ENCODE data around the gene ATE1.
"Not testable (repeated sequence)": the region's sequence is repeated elsewhere in the genome, so short reads cannot be mapped to it uniquely, and the experiment has no call there.

ATE1 gene

DNA sequence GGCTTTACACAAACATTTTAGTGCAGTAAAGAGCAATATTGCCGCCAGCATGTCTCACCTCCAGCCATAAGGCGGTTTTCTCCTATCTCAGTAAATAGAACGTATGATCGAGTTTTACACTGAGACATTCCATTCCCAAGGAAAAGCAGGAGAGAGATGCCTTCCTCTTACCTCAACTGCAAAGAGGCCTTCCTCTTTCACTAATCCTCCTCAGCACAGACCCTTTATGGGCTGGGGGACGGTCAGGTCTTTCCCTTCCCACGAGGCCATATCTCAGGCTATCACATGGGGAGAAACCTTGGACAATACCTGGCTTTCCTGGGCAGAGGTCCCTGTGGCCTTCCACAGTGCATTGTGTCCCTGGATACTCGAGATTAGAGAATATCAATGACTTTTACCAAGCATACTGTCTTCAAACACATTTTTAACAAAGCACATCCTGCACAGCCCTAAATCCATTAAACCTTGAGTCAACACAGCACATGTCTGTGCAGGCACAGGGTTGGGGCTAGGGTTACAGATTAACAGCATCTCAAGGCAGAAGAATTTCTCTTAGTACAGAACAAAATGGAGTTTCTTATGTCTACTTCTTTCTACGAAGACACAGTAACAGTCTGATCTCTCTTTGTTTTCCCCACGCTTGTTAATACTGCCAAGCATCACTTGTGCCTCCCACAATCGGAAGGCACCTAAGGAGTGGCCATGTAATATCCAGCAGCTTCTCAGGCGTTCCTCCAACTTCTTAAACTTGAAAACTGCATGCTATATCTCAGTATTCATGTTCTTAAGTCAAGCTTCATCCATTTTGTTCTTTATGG lies 2.6 kb upstream of the ATE1 start:
- DNase-seq (ENCODE audit: low spot score) = not testable (repeated sequence)

DNA sequence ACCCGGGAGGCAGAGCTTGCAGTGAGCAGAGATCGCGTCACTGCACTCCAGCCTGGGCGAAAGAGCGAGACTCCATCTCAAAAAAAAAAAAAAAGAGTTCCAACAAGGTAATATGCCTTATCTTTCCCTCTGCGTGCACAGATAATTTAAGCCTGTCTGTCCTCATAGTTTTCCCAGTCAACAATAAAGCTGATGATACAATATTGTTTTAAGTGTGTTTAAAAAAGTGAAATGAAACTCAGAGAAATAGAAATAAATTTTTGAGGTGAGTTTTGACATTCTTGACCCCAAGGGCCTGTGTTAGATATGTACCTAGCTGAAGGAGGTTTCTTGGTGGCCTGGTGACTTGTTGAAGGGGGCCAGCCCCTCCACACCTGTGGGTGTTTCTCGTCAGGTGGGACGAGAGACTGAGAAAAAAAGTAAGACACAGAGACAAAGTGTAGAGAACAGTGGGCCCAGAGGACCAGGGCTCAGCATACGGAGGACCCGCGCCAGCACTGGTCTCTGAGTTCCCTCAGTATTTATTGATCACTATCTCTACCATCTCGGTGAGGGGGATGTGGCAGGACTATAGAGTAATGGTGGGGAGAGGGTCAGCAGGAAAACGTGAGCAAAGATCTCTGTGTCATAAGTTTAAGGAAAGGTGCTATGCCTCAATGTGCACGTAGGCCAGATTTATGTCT lies 1.9 kb upstream of the ATE1 start:
- not testable (repeated sequence) for DNase-seq (ENCODE audit: low spot score)

DNA sequence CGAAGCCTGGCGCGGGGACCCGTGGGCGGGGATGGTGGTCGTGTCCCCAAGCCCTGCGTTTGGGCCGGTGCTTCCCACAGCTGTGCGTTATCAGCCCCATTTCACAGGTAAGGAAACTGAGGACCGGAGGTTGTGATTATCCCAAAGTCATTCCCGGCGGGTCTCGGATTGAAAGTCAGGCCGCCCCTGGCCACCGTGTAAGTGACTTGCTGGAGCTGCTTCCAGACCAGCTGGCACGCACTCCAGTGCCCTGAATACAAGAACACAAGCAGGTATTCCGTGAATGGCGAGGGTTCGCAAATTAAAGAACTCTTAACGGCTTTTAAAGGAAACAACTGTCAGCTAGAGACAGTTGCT lies 675 bp upstream of the ATE1 start:
- peak; percentile 20 for DNase-seq (ENCODE audit: low spot score)

DNA sequence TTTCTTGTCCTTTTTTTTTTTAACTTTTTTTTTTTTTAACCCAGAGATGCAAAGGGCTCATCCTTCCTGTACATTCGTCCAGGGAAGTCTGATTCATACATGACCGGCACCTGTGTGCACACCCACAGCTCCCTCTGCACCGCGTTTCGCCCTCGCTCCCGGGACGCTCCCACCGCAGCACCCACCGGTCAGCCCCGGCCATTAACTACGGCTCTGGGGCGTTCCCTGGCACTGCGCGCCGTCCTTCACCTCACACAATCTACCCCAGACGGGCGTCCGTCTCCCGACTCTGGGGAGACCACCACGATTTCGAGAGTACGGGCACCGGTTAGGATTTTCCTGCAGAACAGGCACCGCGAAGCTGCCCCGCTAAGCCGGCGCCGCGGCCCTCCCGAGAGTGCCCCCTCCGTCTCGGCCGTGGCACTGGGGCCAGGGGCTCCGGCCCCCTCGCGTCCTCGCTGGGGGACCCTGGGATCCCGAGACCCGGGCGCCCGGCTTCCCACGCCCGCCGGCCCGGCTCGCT lies 452 bp downstream of the ATE1 start:
- peak; percentile 58 for DNase-seq (ENCODE audit: low spot score)

DNA sequence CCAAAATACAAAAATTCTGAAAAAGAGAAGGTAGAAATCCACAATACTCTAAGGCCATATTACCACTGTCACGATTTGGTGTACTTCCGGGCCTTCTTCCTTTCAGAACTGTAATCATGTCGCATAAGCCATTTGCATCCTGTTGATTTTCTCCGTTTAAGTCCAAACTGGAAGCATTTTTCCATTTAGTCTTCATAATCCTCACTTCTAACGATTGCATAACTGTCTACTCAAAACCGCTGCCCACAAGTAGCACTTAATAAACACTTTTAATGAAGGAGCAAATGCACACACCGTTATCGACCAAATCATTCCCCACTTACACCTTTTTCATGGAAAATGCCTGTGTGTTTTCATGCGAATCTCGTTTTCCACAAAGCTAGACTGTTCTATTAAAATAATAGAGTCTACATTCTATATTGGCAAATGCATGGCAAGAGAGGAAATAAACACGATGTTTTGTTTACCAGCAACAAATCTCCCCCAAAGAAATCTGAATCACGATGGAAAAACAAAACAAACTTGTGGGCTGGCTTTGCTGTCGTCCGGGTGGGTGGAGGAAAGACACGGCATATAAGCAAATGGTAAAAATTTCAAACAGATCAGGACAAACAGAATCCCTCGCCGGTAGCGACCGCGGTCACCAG lies 1.0 kb downstream of the ATE1 start:
- peak; percentile 30 for DNase-seq (ENCODE audit: low spot score)

DNA sequence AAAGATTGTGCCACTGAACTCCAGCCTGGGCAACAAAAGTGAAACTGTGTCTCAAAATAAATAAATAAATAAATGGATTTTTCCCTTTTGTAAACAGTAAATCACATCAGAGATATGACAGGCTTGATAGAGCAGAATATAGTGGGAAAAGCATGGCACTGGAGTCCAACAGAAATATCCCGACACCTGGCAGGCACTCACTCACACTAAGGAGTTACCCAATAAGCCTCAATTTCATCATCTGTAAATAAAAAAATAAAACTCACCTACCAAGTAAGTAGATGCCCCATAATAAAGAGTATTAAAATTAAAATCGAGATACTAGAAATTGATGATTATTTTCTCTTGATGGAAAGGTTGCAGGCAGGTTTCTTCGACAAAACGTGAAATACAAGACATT lies 1.7 kb downstream of the ATE1 start:
- no peak for DNase-seq (ENCODE audit: low spot score)

DNA sequence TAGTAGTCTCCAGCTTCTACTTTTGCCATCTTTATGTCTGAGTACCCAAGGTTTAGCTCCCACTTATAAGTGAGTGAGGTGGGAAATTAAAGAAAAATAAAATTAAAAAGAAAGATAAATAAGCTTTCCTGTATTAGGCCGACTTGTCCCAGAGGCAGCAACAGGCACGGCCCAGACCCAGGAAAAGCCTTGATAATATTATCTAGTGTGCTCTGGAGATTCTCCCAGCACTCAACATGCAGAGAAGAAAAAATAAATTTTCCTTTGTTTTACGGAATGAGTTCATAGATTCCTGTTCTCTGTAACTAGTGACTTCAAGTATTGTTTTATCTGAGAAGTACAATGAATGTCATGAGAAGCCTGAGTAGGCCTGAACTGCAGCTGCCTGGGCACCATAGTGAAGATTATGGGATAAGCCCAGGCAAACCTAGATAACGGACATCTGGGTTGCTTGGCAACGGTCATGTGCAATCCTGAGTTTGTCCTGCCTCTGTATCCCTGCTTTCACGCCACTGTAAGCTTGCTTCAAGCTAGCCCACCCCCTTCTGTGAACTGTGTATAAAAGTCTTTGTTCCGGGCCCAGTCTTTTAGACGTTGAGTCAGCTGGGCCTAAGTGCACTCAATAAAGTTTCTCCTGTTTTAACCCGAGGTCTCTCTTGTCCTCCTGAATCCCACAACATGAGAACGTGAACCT lies 6.4 kb downstream of the ATE1 start:
- DNase-seq (ENCODE audit: low spot score) = no peak

DNA sequence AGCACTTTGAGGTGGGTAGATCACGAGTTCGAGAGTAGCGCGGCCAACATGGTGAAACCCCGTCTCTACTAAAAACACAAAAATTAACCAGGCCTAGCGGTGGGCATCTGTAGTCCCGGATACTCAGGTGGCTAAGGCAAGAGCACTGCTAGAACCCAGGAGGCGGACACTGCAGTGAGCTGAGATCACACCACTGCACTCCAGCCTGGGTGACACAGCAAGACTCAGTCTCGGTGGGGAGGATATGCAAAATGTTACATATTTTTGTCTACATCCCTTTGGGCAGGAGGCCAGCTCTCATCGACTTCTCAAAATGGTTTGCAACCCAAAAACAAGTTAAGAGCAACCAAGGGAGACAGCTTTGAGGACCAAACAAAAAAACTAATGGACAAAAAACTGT lies 8.2 kb downstream of the ATE1 start:
- no peak for DNase-seq (ENCODE audit: low spot score)

DNA sequence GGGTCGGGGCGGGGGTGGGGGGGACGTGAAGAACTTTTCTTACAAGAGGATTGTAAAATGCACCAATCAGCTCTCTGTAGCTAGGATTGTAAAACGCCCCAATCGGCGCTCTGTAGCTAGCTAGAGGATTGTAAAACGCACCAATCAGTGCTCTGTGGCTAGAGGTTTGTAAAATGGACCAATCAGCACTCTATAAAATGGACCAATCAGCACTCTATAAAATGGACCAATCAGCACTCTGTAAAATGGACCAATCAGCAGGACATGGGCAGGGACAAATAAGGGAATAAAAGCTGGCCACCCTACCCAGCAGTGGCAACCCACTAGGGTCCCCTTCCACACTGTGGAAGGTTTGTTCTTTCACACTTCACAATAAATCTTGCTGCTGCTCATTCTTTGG lies 9.0 kb downstream of the ATE1 start:
- not testable (repeated sequence) for DNase-seq (ENCODE audit: low spot score)

DNA sequence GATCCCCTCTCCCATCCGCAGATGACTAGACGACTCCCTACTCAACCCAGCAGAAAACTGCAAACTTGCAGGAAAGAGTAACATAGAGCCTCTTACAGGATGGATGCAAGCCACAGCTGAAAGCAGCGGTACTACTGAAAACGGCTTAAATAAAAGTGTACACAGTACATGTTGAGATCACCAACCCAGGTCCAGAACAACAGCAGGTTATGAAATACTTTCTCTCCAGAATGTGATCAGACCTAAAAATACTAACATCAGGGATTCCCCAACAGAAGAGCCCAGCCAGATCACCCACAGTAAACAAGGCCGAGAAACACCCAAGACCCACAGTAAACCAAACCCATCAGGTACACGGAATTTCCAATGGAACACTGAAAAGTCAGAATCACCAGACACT lies 13.2 kb downstream of the ATE1 start:
- DNase-seq (ENCODE audit: low spot score) = no peak

DNA sequence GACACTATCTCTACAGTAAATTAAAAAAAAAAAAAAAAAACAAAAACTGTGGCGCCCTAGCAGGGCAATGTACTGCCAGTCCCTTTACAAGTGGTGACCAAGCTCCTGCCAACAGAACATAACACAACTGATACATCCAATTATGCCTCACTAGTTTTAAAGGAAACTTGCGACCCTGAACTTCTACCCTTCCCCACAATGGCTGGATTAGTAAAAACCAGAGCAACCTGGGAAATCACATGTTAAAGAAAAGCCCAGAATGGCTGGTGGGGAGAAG lies 16.5 kb downstream of the ATE1 start:
- no peak for DNase-seq (ENCODE audit: low spot score)

DNA sequence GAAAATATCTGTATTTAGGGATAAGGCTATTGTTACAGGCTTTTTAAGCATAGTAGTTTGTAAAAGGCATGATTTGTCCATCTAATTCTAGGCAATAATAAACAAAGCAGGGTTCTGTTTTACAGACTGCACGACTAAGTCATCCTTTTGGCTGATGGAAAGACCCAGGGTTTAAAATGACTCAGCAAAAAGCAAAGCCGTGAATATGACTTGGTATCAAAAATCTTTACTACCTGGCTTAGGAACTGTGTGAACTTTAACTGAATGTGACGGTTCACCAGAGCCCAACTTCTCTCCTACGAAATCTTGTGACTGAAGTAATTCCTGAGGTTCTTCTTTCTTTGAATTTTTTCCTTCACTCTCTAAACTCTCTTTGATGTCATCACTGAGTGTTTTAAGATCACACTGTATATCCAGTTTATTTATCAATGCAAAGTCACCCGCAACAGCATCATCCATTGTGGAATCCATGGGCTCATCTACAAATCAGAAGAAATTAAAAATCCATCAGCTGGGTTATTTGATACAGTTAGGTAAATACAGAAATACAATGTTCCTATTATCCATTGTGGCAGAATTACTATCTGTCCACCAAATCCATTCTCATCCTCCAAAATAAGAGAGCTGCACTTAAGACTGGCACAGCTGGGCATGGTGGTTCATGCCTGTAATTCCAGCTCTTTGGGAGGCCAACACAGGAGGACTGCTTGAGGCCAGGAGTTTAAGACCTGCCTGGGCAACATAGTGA lies 17.0 kb downstream of the ATE1 start:
- peak; percentile 34 for DNase-seq (ENCODE audit: low spot score)

DNA sequence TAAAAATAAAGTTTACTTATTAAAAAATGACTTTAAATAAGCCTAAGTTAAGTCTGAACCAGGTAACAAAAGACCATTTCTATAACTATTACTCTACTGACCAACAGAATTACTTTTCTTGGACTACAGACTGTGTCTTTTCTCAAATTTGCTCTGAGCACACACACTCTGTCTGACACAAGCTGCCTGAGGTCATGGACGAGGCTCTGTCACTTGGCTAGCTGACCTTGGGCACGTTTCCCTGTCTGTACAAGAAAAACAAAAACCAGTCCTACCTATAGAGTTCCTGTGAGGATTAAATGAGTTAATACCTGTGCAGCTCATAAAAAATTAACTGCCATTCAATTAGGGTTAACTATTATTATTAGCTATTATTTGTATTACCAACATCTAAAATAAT lies 22.9 kb downstream of the ATE1 start:
- DNase-seq (ENCODE audit: low spot score) = no peak

DNA sequence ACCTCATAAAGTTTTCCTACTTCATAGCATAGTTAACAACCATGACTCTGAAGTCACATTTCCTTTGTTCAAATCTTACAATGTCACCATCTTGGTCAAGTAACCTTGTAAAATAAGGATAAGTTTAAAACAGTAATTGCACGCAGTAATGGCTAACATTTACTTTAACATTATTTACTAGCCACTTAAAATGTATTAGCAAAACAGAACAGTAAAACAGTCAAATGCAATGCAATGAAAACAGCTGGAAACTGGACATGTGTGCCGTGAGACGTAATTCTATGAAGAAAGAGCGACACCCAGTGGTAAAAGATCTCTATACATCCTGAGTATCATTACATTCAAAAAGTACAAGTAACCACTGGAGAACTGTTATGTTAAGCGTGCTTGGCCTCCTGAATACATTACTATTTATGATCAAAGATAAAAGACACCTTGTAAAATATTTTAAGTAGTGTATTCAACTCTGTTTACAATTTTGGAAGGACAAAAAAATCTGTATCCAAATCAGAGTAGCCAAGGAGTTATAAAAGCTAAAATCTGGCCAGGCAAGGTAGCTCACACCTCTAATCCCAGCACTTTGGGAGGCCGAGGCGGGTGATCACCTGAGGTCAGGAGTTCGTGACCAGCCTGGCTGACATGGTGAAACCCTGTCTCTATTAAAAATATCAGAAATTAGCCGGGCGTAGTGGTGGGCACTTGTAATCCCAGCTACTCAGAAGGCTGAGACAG lies 27.2 kb downstream of the ATE1 start:
- peak; percentile 48 for DNase-seq (ENCODE audit: low spot score)

DNA sequence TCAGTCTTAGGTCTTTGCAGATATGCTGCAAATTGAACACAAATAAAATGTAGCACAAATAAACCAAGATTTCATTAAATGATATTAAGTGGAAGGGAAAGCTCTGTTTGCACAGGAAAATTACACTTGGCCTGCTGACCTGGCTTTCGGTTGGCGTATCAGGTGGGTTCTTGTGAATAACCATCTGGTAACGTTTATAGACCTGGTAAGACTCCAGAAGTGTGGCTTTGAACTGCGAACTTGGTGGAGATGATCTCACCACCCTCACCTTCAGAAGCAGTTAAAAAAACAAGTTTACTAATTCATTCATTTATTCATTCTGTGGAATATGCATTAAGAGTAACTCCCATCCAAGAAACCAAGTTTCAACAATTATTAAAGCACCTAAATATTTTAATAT lies 28.1 kb downstream of the ATE1 start:
- no peak for DNase-seq (ENCODE audit: low spot score)

DNA sequence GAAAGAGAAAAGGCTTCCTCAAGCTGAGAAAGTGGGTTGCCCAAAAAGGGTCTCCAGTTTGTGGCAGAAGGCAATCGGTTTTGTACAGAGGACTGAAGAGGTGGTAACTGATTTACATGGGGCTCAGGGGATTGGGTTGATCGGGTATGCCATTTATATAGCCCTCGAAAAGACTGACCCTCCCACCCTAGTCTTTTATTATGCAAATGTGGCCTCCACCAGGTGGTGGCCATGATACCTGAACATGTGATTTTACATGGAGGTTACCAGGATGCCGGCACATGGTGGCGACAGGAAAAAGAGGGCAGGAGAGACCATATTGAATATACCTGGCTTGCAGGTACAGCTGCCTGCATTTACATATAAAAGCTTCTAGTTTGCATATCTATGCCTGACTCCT lies 36.7 kb downstream of the ATE1 start:
- no peak for DNase-seq (ENCODE audit: low spot score)

DNA sequence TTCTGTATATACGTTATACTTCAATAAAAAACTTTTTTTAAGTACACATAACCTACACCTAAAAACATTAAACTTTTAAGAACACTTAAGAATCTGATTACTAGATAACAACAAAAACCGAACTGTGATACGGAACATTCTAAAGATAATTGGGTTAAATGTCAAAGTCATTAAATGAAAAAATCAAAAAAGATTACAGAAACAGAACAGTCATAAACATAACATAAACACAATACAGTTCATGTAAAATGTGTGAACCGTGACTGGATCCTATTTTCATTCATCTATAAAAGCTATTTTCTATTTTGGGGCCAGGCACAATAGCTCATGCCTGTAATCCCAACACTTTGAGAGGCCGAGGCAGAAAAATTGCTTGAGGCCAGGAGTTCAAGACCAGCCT lies 38.6 kb downstream of the ATE1 start:
- no peak for DNase-seq (ENCODE audit: low spot score)

DNA sequence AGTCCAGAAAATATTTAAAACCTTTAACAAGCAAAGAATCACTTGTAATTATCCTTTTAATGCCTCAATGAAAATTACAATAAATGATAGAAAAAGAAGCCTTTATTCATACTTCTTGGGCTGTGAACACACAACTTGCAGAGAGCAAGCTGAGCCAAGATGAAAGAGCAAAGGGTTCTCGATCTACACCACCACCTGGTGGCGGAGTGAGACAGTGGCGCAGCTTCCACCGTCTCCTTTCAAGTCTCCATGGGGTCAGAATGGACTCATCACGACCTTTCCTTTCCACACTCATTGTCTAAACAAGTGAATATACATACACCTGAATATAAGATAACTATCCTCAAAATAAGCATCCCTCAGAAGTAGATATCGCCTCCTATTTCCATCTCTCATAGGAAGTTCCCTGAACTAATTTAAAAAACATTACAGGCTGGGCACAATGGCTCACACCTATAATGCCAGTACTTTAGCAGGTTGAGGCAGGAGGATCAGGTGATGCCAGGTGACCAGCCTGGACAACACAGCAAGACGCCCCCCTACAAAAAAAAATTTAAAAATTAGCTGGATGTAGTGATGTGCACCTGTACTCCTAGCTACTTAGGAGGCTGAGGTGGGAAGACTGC lies 40.7 kb downstream of the ATE1 start:
- DNase-seq (ENCODE audit: low spot score) = peak; percentile 47

DNA sequence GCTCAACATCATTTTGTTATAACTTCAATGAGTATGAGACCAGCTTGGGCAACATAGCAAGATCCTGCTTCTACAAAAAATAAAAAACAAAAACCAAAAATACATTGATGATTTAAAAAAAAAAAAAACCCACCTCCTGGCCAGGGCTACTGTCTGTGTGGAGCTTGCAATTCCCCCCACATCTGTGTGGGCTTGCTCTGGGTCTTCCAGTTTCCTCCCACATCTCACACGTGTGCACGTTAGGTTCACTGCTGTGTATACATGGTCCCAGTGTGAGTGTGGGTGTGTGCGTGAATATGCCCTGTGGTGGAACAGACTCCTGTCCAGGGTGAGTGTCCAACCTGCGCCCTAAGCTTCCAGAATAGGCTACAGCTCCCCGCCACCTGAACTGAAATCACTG lies 41.6 kb downstream of the ATE1 start:
- no peak for DNase-seq (ENCODE audit: low spot score)

DNA sequence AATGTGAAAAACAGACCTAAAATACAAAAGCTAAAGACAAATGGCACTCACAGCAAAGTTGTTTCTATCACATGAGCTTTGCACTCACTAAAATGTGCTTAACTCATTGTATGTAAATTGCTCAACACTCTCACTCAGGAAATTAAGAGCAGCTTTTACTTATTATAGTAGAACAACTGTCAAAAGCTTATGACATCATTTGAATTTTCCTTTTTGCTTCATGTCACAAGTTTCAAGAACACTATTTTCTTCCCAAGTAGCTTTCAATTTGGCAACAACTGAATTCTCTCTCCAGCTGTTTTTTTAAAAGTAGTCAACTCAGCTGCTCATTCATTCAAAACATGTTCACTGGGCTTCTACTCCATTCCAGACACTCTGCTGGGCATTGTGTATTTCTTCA lies 46.9 kb downstream of the ATE1 start:
- DNase-seq (ENCODE audit: low spot score) = no peak

DNA sequence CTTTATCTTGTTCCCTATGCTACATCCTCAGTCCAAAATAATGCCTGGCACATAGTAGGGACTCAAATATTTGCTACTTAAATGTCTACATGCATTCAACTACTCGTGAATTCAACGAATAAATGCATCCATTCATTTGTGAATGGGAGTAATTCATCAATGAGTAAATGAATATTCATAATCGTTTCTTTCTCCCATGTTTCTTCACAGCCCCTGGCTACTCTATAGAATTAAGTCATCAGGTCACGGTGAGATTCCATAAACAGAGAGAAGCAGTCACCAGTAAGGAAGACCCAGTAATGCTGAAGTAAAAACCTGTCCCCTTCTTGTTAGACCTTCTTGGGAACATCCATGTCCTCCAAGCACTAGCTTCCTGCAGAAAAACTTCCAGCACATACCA lies 48.4 kb downstream of the ATE1 start:
- no peak for DNase-seq (ENCODE audit: low spot score)

All from hepatic stellate cell (primary cell).